ENCODE results near the gene FRYL.
"Not testable (repeated sequence)": the region's sequence is repeated elsewhere in the genome, so short reads cannot be mapped to it uniquely, and the experiment has no call there.

Gene FRYL

DNA sequence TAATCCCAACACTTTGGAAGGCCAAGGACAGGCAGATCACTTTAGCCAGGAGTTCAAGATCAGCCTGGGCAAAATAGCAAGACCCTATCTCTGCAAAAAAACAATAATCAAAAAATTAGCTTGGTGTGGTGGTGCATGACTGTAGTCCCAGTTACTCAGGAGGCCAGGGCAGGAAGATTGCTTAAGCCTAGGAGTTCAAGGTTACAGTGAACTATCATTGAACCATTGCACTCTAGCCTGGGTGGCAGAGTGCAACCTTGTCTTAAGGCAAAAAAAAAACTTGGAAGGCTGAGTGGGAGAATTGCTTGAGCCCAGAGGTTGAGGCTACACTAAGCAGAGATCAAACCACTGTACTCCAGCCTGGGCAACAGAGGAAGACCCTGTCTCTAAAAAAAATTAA, 5.2 kb upstream of the FRYL start:
- no peak for DNase-seq (ENCODE audit: low read depth)

GRCh38 chr4:48781968-48782367, 1.9 kb upstream of the FRYL start:
- no peak for DNase-seq (ENCODE audit: low read depth)

DNA sequence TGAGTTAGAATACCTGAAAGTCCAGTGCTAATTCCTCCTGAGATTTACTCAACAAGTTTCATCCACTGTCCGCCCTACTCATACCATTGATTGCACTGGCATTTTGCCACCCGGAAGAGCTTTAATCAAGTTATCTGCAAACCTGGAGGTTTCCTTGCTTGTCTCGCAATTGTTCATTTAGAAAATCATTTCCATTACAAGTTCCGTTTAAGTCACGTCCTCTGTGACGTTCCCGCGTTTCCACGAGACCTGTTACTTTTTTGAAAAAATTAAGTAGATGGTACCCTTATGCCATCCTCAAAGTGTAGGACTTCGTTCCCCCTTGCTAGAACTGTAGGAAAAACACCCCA, 761 bp upstream of the FRYL start:
- DNase-seq (ENCODE audit: low read depth) = peak; percentile 11

- peak; percentile 60 for DNase-seq (ENCODE audit: low read depth)
These were observed 733 bp downstream of the FRYL start for GRCh38 chr4:48779095-48779997.

GRCh38 chr4:48778431-48779094, 1.5 kb downstream of the FRYL start:
- no peak for DNase-seq (ENCODE audit: low read depth)

GRCh38 chr4:48777739-48778138, 2.3 kb downstream of the FRYL start:
- no peak for DNase-seq (ENCODE audit: low read depth)

GRCh38 chr4:48774760-48775710, 5.0 kb downstream of the FRYL start:
- DNase-seq (ENCODE audit: low read depth) = no peak

DNA sequence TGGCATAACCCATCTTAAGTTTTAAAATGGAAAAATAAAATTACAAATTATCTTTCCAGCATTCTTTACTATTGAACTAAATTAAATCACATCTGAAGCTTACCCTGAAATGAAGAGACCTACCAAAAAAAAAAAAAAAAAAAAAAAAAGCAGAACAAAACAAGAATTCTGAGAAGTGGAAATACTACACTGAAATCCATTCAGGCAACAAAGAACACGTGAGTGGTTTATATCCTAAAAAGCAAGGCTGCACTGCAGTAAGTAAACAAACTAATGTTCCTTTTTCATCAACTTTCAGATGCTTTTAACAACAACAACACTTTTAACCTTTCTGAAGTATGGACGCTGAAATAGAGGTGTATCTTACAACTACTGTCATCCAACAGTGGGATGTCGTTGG, 7.5 kb downstream of the FRYL start:
- no peak for DNase-seq (ENCODE audit: low read depth)

GRCh38 chr4:48767055-48767929, 12.8 kb downstream of the FRYL start:
- no peak for DNase-seq (ENCODE audit: low read depth)

- no peak for DNase-seq (ENCODE audit: low read depth)
These were observed 13.8 kb downstream of the FRYL start for GRCh38 chr4:48766131-48766792.

GRCh38 chr4:48762408-48762807, 17.7 kb downstream of the FRYL start:
- no peak for DNase-seq (ENCODE audit: low read depth)

DNA sequence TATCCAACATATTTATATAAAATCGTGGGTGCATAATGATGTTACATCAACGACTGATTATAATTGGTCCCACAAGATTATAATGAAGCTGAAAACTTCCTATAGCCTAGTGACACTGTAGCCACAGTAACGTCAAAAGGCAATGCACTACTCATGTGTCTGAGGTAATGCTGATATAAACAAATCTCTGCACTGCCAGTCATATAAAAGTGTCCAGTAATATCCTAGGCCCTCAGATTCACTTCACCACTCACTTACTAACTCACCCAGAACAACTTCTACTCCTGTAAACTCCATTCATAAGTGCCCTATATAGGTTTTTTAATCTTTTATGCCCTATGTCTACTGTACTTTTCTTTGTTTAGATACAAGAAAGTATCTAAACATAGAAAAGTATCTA, 18.8 kb downstream of the FRYL start:
- DNase-seq (ENCODE audit: low read depth) = no peak

- DNase-seq (ENCODE audit: low read depth) = not testable (repeated sequence)
These were observed 21.4 kb downstream of the FRYL start for GRCh38 chr4:48758703-48759102.

DNA sequence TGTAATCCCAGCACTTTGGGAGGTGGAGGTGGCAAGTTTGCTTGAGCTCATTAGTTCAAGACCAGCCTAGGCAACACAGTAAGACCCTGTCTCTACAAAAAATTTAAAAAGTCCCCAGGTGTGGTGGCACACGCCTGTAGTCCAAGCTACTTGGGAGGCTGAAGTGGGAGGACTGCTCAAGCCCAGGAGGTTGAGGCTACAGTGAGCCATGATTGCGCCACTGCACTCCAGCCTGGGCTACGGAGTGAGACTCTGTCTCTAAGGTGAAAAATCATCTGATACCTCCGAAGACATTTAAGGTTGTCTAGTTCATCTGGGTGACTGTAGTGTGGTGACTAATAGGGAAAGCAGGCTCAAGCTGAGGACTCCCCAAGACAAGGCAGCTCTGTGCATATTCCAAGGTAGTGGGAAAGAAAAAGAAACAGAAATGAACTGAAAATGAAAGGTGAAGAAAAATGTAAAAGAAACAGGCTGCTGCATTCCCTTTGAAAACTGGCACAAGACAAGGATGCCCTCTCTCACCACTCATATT, 23.3 kb downstream of the FRYL start:
- DNase-seq (ENCODE audit: low read depth) = no peak

DNA sequence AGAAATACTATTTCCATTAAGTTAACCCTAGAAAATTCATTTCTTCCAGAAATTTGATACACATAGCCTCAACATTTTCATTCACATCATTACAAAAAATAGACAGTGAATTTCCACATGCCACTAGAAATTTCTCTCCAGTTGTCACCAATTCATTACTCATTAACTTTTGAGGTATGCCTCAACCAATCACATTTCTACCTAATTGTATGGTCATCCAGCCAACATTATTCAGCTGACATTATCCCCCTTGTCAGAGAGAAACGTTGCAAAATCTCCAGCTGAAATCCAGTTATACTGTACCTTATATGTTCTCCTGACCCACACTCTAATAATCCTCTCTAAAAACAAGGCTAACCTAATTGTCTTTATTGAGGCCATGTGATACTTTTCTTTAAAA, 24.8 kb downstream of the FRYL start:
- DNase-seq (ENCODE audit: low read depth) = no peak

DNA sequence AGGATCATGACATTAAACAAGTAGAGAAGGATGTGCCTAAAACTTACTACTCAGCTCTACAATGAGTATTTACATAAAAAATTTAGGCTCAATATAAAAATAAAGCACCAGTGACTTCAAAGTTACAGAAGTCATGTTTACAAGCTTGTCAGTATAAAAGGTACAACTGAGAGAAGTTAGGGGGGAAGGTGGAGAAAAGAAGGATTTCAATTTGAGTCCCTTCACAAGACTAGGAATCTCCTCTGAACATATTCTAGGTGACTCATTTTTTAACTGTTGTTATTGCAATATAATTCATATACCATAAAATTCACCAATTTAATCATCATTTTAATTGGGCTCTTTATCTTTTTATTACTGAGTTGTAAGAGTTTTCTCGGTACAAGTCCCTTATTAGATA, 26.9 kb downstream of the FRYL start:
- no peak for DNase-seq (ENCODE audit: low read depth)

- DNase-seq (ENCODE audit: low read depth) = no peak
These were observed 27.4 kb downstream of the FRYL start for GRCh38 chr4:48752726-48753125.

- no peak for DNase-seq (ENCODE audit: low read depth)
These were observed 27.8 kb downstream of the FRYL start for GRCh38 chr4:48752246-48752645.

- no peak for DNase-seq (ENCODE audit: low read depth)
These were observed 31.0 kb downstream of the FRYL start for GRCh38 chr4:48748949-48749596.

Data from T-helper 22 cell (primary cell).